Keratinocyte (primary cell): ENCODE data around the gene UNKL.

ENCODE experiments used
- CTCF ChIP-seq, 3 experiments: IDR thresholded peaks in 1 of 3; conservative IDR thresholded peaks in 1 of 3; optimal IDR thresholded peaks in 1 of 3; 2 replicates in 2 of 3; 3 replicates in 1 of 3; pipeline versions ENCODE3 to v1.5.1; 2011; ENCODE audit warnings: low read length in 3 of 3, mild to moderate bottlenecking in 3 of 3, moderate library complexity in 2 of 3, control low read depth in 1 of 3, inconsistent platforms in 1 of 3; ENCODE audit not compliant: insufficient read depth in 2 of 3; ENCODE audit errors: extremely low read depth in 1 of 3
- EZH2 ChIP-seq: IDR thresholded peaks from one replicate; pipeline ENCODE4 v1.6.1; 2012; ENCODE audit warnings: inconsistent platforms, mild to moderate bottlenecking, low read length, moderate library complexity

GRCh38 chr16:1455190-1456171 lies 41.0 kb upstream of the UNKL start:
- no peak for TF ChIP-seq EZH2
- no peak for TF ChIP-seq CTCF (optimal IDR thresholded peaks at IDR 0.05 in 1 of 3, IDR thresholded peaks at IDR 0.05 in 1 of 3, conservative IDR thresholded peaks at IDR 0.05 in 1 of 3; ENCODE audit: extremely low read depth in 1 of 3, insufficient read depth in 2 of 3, low read length in 3 of 3)
